Astrocyte of the cerebellum (primary cell): ENCODE measurements around the gene SNX9.
"Not testable (repeated sequence)": the region's sequence is repeated elsewhere in the genome, so short reads cannot be mapped to it uniquely, and the experiment has no call there.

Experiments used
- DNase-seq: peaks from one replicate; pipeline ENCODE4 v3.0.0-alpha.2; 2011; ENCODE audit warnings: low read depth
- H3K4me3 ChIP-seq: 2 replicates; pipeline ENCODE4 v1.5.1; 2011; ENCODE audit warnings: mild to moderate bottlenecking, low read depth, low read length, moderate library complexity
- CTCF ChIP-seq: IDR thresholded peaks from 2 replicates; pipeline ENCODE4 v1.5.1; 2012; ENCODE audit warnings: low read length, low read depth, moderate library complexity, mild to moderate bottlenecking; ENCODE audit errors: missing control alignments
- in situ Hi-C: cut with HindIII; loops from 2 replicates; pipeline ENCODE4 v1.10.0; 2017; ENCODE audit warnings: low sequenced_read_pairs

SNX9 gene

GRCh38 chr6:157937916-157938315, 114.9 kb downstream of the SNX9 start:
- no peak for DNase-seq
- in situ Hi-C loops, result no loop called here
- TF ChIP-seq CTCF, result no peak
- no peak overlapping the region for H3K4me3 ChIP-seq

GRCh38 chr6:157940375-157941036, 117.5 kb downstream of the SNX9 start:
- in situ Hi-C loops, H3K4me3 ChIP-seq, DNase-seq: not testable (repeated sequence)

- DNase-seq, result no peak
- no peak overlapping the region for H3K4me3 ChIP-seq
- in situ Hi-C loops, result no loop called here
- no peak for TF ChIP-seq CTCF
These were observed 118.2 kb downstream of the SNX9 start for GRCh38 chr6:157941101-157941863.

GRCh38 chr6:157942351-157942750, 119.3 kb downstream of the SNX9 start:
- TF ChIP-seq CTCF, result no peak
- H3K4me3 ChIP-seq, result no peak overlapping the region
- DNase-seq, result no peak
- in situ Hi-C loops, result no loop called here

- no peak overlapping the region for H3K4me3 ChIP-seq
- in situ Hi-C loops, result no loop called here
- TF ChIP-seq CTCF, result no peak
- no peak for DNase-seq
These were observed 120.4 kb downstream of the SNX9 start for GRCh38 chr6:157943249-157943963.

- H3K4me3 ChIP-seq, result no peak overlapping the region
- no peak for TF ChIP-seq CTCF
- no peak for DNase-seq
- in situ Hi-C loops, result no loop called here
These were observed 120.9 kb downstream of the SNX9 start for GRCh38 chr6:157943964-157944283.
